H9 (cell line): ENCODE measurements around the gene FAM216A. TPM values are rescaled to one million over a fixed set of nuclear protein-coding genes. Genes with fewer than 3 reads are reported as not detected.
A peak's percentile ranks its signal among the peaks of the same experiment; 100 is the strongest.

Experiments
- DNase-seq: peaks from one replicate; pipeline ENCODE4 v3.0.0-alpha.2; 2017
- H2AFZ ChIP-seq: one replicate; pipeline ENCODE4 v1.6.1; 2013; ENCODE audit warnings: mild to moderate bottlenecking, low read length, control low read depth, moderate library complexity
- H2AK5ac ChIP-seq: 2 replicates; pipeline ENCODE4 v1.6.1; 2013; ENCODE audit warnings: low read length, control low read depth, mixed read lengths; ENCODE audit not compliant: insufficient read length
- H2BK120ac ChIP-seq: one replicate; pipeline ENCODE4 v1.6.1; 2013; ENCODE audit warnings: low read depth, mild to moderate bottlenecking, low read length, control low read depth, inconsistent platforms; ENCODE audit not compliant: poor library complexity, severe bottlenecking
- H2BK12ac ChIP-seq: 2 replicates; pipeline ENCODE4 v1.6.1; 2013; ENCODE audit warnings: low read length, control low read depth, mixed read lengths, low read depth; ENCODE audit not compliant: insufficient read length
- H2BK15ac ChIP-seq: 2 replicates; pipeline ENCODE4 v1.6.1; 2013; ENCODE audit warnings: low read depth, low read length, control low read depth
- H2BK20ac ChIP-seq: one replicate; pipeline ENCODE4 v1.6.1; 2013; ENCODE audit warnings: low read depth, mild to moderate bottlenecking, low read length, control low read depth, inconsistent platforms; ENCODE audit not compliant: poor library complexity, severe bottlenecking
- H2BK5ac ChIP-seq: 2 replicates; pipeline ENCODE4 v1.6.1; 2013; ENCODE audit warnings: low read length, control low read depth, mixed read lengths; ENCODE audit not compliant: insufficient read length
- H3K14ac ChIP-seq: 2 replicates; pipeline ENCODE4 v1.6.1; 2013; ENCODE audit warnings: low read length, control low read depth; ENCODE audit not compliant: insufficient read depth
- H3K18ac ChIP-seq: 2 replicates; pipeline ENCODE4 v1.6.1; 2013; ENCODE audit warnings: low read depth, mild to moderate bottlenecking, mixed read lengths, low read length, control low read depth; ENCODE audit not compliant: insufficient read length
- H3K23ac ChIP-seq: 2 replicates; pipeline ENCODE4 v1.6.1; 2013; ENCODE audit warnings: low read length, control low read depth, mixed read lengths, low read depth; ENCODE audit not compliant: insufficient read length
- H3K23me2 ChIP-seq: 2 replicates; pipeline ENCODE4 v1.6.1; 2013; ENCODE audit warnings: low read depth, mild to moderate bottlenecking, mixed read lengths, low read length, control low read depth; ENCODE audit not compliant: insufficient read length, poor library complexity, severe bottlenecking
- H3K27ac ChIP-seq: 2 replicates; pipeline ENCODE4 v1.5.1; 2013; ENCODE audit warnings: low read length, control low read depth, mixed read lengths, low read depth; ENCODE audit not compliant: insufficient read length
- H3K27me3 ChIP-seq: 2 replicates; pipeline ENCODE4 v1.6.1; 2013; ENCODE audit warnings: low read length, control low read depth, inconsistent platforms; ENCODE audit not compliant: insufficient read depth
- H3K4ac ChIP-seq: 2 replicates; pipeline ENCODE4 v1.6.1; 2013; ENCODE audit warnings: low read depth, mild to moderate bottlenecking, control low read depth, inconsistent platforms, low read length, moderate library complexity
- H3K4me1 ChIP-seq: 2 replicates; pipeline ENCODE4 v1.6.1; 2013; ENCODE audit warnings: low read length, control low read depth, inconsistent platforms; ENCODE audit not compliant: insufficient read depth
- H3K4me2 ChIP-seq: 2 replicates; pipeline ENCODE4 v1.6.1; 2013; ENCODE audit warnings: low read length, control low read depth, mixed read lengths; ENCODE audit not compliant: insufficient read length, insufficient read depth
- H3K56ac ChIP-seq: 2 replicates; pipeline ENCODE4 v1.6.1; 2013; ENCODE audit warnings: low read depth, mild to moderate bottlenecking, mixed read lengths, low read length, control low read depth; ENCODE audit not compliant: insufficient read length
- H3K79me1 ChIP-seq: 2 replicates; pipeline ENCODE4 v1.6.1; 2013; ENCODE audit warnings: low read depth, mild to moderate bottlenecking, moderate library complexity, low read length, control low read depth, inconsistent platforms; ENCODE audit not compliant: insufficient read depth, poor library complexity, severe bottlenecking
- H3K79me2 ChIP-seq: 2 replicates; pipeline ENCODE4 v1.6.1; 2013; ENCODE audit warnings: low read length, control low read depth, inconsistent platforms; ENCODE audit not compliant: insufficient read depth
- H3K9ac ChIP-seq: 2 replicates; pipeline ENCODE4 v1.6.1; 2013; ENCODE audit warnings: low read length, control low read depth, mixed read lengths; ENCODE audit not compliant: insufficient read length; ENCODE audit errors: extremely low read depth
- H3K9me3 ChIP-seq: one replicate; pipeline ENCODE4 v1.6.1; 2013; ENCODE audit warnings: low read depth, low read length, inconsistent platforms; ENCODE audit not compliant: control insufficient read depth
- H3T11ph ChIP-seq: one replicate; pipeline ENCODE4 v1.6.1; 2013; ENCODE audit warnings: mild to moderate bottlenecking, low read length, control low read depth, inconsistent platforms
- H4K20me1 ChIP-seq: one replicate; pipeline ENCODE4 v1.6.1; 2013; ENCODE audit not compliant: control insufficient read depth, insufficient read length, insufficient read depth
- H4K5ac ChIP-seq: 2 replicates; pipeline ENCODE4 v1.6.1; 2013; ENCODE audit warnings: low read depth, mild to moderate bottlenecking, mixed read lengths, low read length, control low read depth; ENCODE audit not compliant: insufficient read length
- H4K8ac ChIP-seq: replicated peaks from 2 replicates; pipeline ENCODE4 v1.6.1; 2013; ENCODE audit warnings: low read length, control low read depth, mixed read lengths, low read depth; ENCODE audit not compliant: insufficient read length
- H4K91ac ChIP-seq: 2 replicates; pipeline ENCODE4 v1.6.1; 2013; ENCODE audit warnings: low read depth, mild to moderate bottlenecking, moderate library complexity, mixed read lengths, low read length, control low read depth; ENCODE audit not compliant: insufficient read length
- H3K27ac Mint-ChIP-seq, 3 experiments: 2 replicates in 2 of 3; 3 replicates in 1 of 3; pipeline ENCODE4 v1.8.0; 2020 to 2021; ENCODE audit warnings: mixed read lengths in 3 of 3, mild to moderate bottlenecking in 1 of 3, moderate library complexity in 1 of 3
- H3K27me3 Mint-ChIP-seq: 2 replicates; pipeline ENCODE4 v1.8.0; 2021; ENCODE audit warnings: low read depth, mild to moderate bottlenecking, moderate library complexity, mixed read lengths
- H3K36me3 Mint-ChIP-seq, 3 experiments: 2 replicates in 2 of 3; 3 replicates in 1 of 3; pipeline ENCODE4 v1.8.0; 2020 to 2021; ENCODE audit warnings: low read depth in 3 of 3, mixed read lengths in 3 of 3; ENCODE audit not compliant: insufficient read depth in 1 of 3
- H3K4me1 Mint-ChIP-seq, 2 experiments: 2 replicates each; pipeline ENCODE4 v1.8.0; 2020; ENCODE audit warnings: mixed read lengths in 2 of 2
- H3K4me3 Mint-ChIP-seq, 2 experiments: 2 replicates in 1 of 2; 3 replicates in 1 of 2; pipeline ENCODE4 v1.8.0; 2020 to 2021; ENCODE audit warnings: mild to moderate bottlenecking in 2 of 2, mixed read lengths in 2 of 2, moderate library complexity in 1 of 2
- H3K9me3 Mint-ChIP-seq, 2 experiments: 2 replicates in 1 of 2; 3 replicates in 1 of 2; pipeline ENCODE4 v1.8.0; 2020; ENCODE audit warnings: mild to moderate bottlenecking in 2 of 2, mixed read lengths in 2 of 2, moderate library complexity in 1 of 2
- WGBS: extraction: QIAGEN DNeasy Blood & Tissue Kit; methylation state at CpG from one replicate; pipeline ENCODE4 v1.1.7; 2013; ENCODE audit warnings: missing lambda C conversion rate, low lambda C conversion rate, mixed read lengths; ENCODE audit not compliant: insufficient read length; ENCODE audit errors: extremely low coverage; 5-methylcytosine and 5-hydroxymethylcytosine counted together
- total RNA-seq: library from RNA; stranded (reverse); gene quantifications from 2 replicates; pipeline ENCODE4 v1.2.1, GENCODE V29; 2021
- TF ChIP-seq, protein P1 (sequence below): fragments of 200-600 bp; sonication (generic); conservative IDR thresholded peaks from 3 replicates; pipeline ENCODE4 v1.8.0; 2021; ENCODE audit warnings: antibody characterized with exemption, mild to moderate bottlenecking

FAM216A gene
- total RNA-seq, 1 experiment from 2014 or later: 18.1 TPM

DNA sequence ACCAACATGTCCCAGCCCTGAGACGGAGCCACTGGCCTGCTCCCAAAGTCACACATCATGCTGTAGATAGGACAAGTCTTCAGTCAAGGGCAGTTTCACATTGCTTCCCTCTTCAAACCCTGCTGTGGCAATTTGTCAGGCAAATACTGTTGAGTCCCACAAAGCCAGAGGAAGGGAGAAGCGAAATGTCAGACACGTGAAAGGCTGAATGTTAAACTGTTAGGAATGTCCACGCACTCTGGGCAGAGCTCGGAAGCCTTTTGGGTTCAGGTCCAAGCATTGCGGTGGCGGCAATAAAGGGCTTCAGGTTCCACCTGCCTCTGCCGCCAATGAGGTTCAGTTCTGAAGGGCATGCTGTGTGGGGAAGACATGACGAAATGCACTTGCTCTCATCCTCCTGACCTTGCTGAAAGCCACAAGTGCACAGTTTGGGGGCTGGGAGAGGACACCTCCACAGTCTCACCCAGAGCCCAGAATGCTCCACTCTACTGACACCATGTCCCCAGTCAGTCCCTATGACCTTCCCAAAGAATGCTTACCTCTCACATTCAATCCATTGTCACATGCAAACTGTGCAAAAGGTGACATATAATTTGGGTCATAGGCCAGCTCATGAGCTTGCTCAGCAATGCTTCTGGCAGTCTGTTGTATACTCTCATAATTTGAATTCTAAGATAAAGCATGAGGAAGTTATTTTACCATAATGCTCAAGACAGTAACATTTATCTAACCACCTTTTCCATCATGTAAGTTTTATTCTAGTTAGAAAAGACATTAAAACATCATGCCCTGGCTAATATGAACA is 69.2 kb downstream of the FAM216A start:
- Histone ChIP-seq H2BK15ac (no peak overlapping the region), H3K79me2 (no peaks in the 10 kb centered on the region; the same call in 1 of the 2 replicates), H4K91ac (no peak overlapping the region), H3K23me2 (no peaks in the 10 kb centered on the region), H3K4me2 (no peak overlapping the region), H4K5ac (no peak overlapping the region), H3K14ac (no peak overlapping the region), H2BK5ac (no peak overlapping the region), H3K56ac (no peak overlapping the region), H4K8ac (no peak overlapping the region), H2BK20ac (no peak overlapping the region), H3K23ac (no peak overlapping the region), H4K20me1 (no peaks in the 10 kb centered on the region), H3K4ac (no peak overlapping the region), H2AK5ac (no peak overlapping the region), H3K27ac (no peak overlapping the region), H2BK12ac (no peak overlapping the region), H3K4me1 (no peaks in the 10 kb centered on the region), H3K27me3 (no peaks in the 10 kb centered on the region), H3K18ac (no peak overlapping the region), H2AFZ (no peak overlapping the region), H3T11ph (no peak overlapping the region), H2BK120ac (no peak overlapping the region), H3K9me3 (no peaks in the 10 kb centered on the region), H3K79me1 (no peaks in the 10 kb centered on the region), H3K9ac (no peak overlapping the region)
- TF ChIP-seq, protein P1, sequence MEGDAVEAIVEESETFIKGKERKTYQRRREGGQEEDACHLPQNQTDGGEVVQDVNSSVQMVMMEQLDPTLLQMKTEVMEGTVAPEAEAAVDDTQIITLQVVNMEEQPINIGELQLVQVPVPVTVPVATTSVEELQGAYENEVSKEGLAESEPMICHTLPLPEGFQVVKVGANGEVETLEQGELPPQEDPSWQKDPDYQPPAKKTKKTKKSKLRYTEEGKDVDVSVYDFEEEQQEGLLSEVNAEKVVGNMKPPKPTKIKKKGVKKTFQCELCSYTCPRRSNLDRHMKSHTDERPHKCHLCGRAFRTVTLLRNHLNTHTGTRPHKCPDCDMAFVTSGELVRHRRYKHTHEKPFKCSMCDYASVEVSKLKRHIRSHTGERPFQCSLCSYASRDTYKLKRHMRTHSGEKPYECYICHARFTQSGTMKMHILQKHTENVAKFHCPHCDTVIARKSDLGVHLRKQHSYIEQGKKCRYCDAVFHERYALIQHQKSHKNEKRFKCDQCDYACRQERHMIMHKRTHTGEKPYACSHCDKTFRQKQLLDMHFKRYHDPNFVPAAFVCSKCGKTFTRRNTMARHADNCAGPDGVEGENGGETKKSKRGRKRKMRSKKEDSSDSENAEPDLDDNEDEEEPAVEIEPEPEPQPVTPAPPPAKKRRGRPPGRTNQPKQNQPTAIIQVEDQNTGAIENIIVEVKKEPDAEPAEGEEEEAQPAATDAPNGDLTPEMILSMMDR: no peak
- no peaks in the 10 kb centered on the region for H3K9me3 Mint-ChIP-seq
- DNase-seq: no peak
- H3K4me1 Mint-ChIP-seq: peaks cover 4 to 9% of the 10 kb centered on the region in 2 experiments
- H3K4me3 Mint-ChIP-seq: no peak overlapping the region
- H3K27ac Mint-ChIP-seq: peak overlapping the region in 1 of 3 experiments; percentile 63; a peak in 3 of 7 replicates
- WGBS: no CpG with 5 or more reads among the region's 9 CpGs
- no peaks in the 10 kb centered on the region for H3K27me3 Mint-ChIP-seq
- peaks cover 6 to 43% (median 33%) of the 10 kb centered on the region in 3 experiments; a peak in 6 of 7 replicates for H3K36me3 Mint-ChIP-seq
